Fibroblast of the aortic adventitia (primary cell): Measurements from ENCODE around the gene PCDHGB6. TPM values are rescaled to one million over a fixed set of nuclear protein-coding genes. Genes with fewer than 3 reads are reported as not detected.

Experiments used
- DNase-seq: peaks from one replicate; pipeline ENCODE4 v3.0.0-alpha.2; 2010; ENCODE audit warnings: low read depth
- H3K4me3 ChIP-seq: 2 replicates; pipeline ENCODE4 v1.5.1; 2011; ENCODE audit warnings: low read depth, mild to moderate bottlenecking, control low read depth, low read length, moderate library complexity
- total RNA-seq: library from RNA; depleted of rRNA; stranded (reverse); fragments of >200 nt; gene quantifications from 2 replicates; pipeline ENCODE4 v1.2.3, GENCODE V29; 2012; ENCODE audit warnings: low replicate concordance
- TF ChIP-seq, protein P1 (sequence below): IDR thresholded peaks from 2 replicates; pipeline ENCODE4 v1.5.1; 2011; ENCODE audit warnings: mild to moderate bottlenecking, low read length, control low read depth, inconsistent platforms; ENCODE audit not compliant: insufficient read depth

The PCDHGB6 gene
- 3.8 and 5.8 TPM in 2 replicates for total RNA-seq

DNA sequence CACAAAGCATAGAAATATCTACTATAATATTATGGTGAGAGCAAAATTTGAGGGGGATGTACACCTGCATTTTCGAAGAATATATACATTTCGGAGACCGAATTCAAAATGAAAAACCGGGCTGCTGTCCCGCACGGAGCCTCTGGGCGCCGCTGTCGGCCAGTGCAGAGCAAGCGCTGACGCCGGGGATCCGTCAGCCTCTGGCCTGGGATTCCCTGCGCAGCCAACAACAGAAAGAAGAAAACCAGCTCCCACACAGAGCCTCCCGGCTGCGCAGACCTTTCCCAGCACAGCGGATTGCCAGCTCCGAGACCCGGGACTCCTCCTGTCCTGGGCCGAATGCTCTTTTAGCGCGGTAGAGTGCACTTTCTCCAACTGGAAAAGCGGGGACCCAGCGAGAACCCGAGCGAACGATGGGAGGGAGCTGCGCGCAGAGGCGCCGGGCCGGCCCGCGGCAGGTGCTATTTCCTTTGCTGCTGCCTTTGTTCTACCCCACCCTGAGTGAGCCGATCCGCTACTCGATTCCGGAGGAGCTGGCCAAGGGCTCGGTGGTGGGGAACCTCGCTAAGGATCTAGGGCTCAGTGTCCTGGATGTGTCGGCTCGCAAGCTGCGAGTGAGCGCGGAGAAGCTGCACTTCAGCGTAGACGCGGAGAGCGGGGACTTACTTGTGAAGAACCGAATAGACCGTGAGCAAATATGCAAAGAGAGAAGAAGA lies at the start of gene PCDHGB6:
Gene PCDHGB6 (plus strand): TSS at position 232 of the 716 bp plus-strand sequence. CDS start 182 bp downstream, at position 414.
- H3K4me3 ChIP-seq = peak within 1 kb of the TSS; percentile 56
- TF ChIP-seq, protein P1, sequence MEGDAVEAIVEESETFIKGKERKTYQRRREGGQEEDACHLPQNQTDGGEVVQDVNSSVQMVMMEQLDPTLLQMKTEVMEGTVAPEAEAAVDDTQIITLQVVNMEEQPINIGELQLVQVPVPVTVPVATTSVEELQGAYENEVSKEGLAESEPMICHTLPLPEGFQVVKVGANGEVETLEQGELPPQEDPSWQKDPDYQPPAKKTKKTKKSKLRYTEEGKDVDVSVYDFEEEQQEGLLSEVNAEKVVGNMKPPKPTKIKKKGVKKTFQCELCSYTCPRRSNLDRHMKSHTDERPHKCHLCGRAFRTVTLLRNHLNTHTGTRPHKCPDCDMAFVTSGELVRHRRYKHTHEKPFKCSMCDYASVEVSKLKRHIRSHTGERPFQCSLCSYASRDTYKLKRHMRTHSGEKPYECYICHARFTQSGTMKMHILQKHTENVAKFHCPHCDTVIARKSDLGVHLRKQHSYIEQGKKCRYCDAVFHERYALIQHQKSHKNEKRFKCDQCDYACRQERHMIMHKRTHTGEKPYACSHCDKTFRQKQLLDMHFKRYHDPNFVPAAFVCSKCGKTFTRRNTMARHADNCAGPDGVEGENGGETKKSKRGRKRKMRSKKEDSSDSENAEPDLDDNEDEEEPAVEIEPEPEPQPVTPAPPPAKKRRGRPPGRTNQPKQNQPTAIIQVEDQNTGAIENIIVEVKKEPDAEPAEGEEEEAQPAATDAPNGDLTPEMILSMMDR = peak; percentile 83
- peak; percentile 61 for DNase-seq

DNA sequence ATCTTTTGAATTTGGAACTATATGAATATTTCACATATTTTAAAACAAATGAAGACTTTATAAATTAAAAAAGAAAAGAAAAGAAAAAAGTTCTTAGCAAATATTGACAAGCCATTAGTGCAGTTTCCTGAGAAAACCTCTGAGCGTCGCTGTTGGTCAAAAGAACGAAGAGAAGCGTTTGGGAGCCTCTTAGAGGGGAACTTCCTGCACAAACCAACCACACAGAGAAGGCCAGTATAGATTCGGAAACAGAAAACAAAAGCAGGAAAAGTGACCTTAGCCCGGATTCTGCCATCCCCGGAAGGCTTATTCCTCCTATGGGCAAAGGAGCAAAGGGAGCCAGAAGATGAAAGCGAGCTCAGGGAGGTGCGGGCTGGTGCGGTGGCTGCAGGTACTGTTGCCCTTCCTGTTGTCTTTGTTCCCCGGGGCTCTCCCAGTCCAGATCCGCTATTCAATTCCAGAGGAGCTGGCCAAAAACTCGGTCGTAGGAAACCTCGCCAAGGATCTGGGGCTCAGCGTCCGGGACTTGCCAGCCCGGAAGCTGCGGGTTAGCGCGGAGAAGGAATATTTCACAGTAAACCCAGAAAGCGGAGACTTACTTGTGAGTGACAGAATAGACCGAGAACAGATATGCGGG lies 47.9 kb upstream of the PCDHGB6 start, which contains the start of gene PCDHGB2:
Gene PCDHGB2 (plus strand): TSS at position 205 of the 637 bp plus-strand sequence. CDS start 142 bp downstream, at position 347.
- TF ChIP-seq, protein P1 = peak; percentile 55
- peak within 1 kb of the TSS; percentile 64 for H3K4me3 ChIP-seq
- DNase-seq = peak; percentile 75

DNA sequence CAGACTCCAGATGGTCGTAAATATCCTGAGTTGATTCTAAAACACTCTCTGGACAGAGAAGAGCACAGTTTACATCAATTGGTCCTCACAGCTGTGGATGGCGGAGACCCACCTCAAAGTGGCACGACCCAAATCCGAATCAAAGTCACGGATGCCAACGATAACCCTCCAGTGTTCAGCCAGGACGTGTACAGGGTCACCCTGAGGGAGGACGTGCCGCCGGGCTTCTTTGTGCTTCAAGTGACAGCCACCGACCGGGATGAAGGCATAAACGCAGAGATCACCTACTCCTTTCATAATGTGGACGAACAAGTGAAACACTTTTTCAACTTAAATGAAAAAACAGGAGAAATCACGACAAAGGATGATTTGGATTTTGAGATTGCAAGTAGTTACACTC lies 47.1 kb upstream of the PCDHGB6 start:
- DNase-seq = no peak
- TF ChIP-seq, protein P1 = no peak
- no peak overlapping the region for H3K4me3 ChIP-seq

DNA sequence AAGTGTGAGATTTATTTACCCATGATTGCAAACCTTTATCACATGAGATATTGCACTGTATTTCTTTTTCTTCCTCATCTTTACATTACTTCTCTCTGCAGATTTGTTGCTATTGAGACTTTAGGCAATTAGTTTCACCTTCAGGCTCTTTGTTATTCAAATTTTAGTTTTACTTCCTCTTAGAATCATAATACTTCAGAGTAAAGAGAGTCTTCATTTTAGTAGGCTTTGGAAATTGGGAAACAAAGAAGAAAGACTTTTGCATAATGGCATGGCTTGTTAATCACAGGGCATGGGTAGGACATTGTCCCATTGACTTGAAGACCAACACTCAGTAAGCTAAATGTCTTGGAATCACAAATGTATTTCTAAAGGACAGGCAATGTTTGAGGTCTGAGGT lies 45.1 kb upstream of the PCDHGB6 start:
- no peak overlapping the region for H3K4me3 ChIP-seq
- no peak for DNase-seq
- TF ChIP-seq, protein P1 = no peak

DNA sequence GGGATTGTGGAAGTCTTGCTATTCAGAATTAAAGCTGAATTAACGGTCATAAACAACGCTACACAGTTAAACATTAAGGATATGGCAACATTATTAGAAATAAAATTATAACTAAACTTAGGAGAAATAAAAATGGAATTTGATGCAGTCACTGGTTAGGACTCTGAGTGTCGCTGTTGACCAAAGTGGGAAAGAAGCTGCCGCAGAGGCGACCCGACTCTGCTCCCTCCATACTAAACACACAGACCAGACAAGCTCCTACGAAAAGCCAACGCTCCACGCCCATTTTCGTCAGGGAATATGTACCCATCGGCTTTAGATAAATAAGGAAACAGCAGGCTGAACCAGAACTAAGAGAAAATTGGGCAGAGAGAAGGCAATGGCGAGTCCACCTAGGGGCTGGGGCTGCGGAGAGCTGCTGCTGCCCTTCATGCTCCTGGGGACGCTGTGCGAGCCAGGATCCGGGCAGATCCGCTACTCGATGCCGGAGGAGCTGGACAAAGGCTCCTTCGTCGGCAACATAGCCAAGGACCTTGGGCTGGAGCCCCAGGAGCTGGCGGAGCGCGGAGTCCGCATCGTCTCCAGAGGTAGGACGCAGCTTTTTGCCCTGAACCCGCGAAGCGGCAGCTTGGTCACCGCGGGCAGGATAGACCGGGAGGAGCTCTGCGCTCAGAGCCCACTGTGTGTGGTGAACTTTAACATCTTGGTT lies 43.7 kb upstream of the PCDHGB6 start, which contains the start of gene PCDHGA5:
Gene PCDHGA5 (plus strand): TSS at position 211 of the 709 bp plus-strand sequence. CDS start 169 bp downstream, at position 380.
- H3K4me3 ChIP-seq = peak within 1 kb of the TSS; percentile 47
- DNase-seq = peak; percentile 49
- TF ChIP-seq, protein P1 = no peak

DNA sequence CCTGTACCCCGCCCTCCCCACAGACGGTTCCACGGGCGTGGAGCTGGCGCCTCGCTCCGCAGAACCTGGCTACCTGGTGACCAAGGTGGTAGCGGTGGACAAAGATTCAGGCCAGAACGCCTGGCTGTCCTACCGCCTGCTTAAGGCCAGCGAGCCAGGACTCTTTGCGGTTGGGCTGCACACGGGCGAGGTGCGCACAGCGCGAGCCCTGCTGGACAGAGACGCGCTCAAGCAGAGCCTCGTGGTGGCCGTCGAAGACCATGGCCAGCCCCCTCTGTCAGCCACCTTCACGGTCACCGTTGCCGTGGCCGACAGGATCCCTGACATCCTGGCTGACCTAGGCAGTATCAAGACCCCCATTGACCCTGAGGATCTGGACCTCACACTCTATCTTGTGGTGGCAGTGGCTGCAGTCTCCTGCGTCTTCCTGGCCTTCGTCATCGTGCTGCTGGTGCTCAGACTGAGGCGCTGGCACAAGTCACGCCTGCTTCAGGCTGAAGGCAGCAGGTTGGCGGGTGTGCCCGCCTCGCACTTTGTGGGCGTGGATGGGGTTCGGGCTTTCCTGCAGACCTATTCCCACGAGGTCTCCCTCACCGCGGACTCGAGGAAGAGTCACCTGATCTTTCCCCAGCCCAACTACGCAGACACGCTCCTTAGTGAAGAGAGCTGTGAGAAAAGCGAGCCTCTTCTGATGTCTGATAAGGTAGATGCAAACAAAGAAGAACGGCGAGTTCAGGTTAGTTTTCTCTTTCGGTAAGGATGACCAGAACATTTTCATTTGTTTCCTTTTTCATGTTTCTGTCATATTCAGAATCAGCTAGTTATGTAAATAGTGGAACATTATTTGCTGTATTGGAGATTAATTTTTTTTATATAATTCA lies 41.6 kb upstream of the PCDHGB6 start:
- no peak overlapping the region for H3K4me3 ChIP-seq
- no peak for DNase-seq
- TF ChIP-seq, protein P1 = no peak
